Dendritic cell treated with granulocyte-macrophage colony-stimulating factor and Interleukin-4, amounts not matched to agents 40 ng/mL and 50 ng/mL, for 4 days (primary cell): ENCODE results near the gene PDZD2.

Source experiments
- H3K27ac Mint-ChIP-seq: one replicate; pipeline ENCODE4 v1.8.0; 2022; ENCODE audit warnings: mild to moderate bottlenecking, mixed read lengths
- H3K27me3 Mint-ChIP-seq: one replicate; pipeline ENCODE4 v1.8.0; 2022; ENCODE audit warnings: mild to moderate bottlenecking, mixed read lengths
- H3K36me3 Mint-ChIP-seq: one replicate; pipeline ENCODE4 v1.8.0; 2022; ENCODE audit warnings: low read depth, mixed read lengths
- H3K4me1 Mint-ChIP-seq: one replicate; pipeline ENCODE4 v1.8.0; 2022; ENCODE audit warnings: low read depth, mixed read lengths
- H3K4me3 Mint-ChIP-seq: one replicate; pipeline ENCODE4 v1.8.0; 2022; ENCODE audit warnings: mild to moderate bottlenecking, moderate library complexity, mixed read lengths
- H3K9me3 Mint-ChIP-seq: one replicate; pipeline ENCODE4 v1.8.0; 2022; ENCODE audit warnings: mixed read lengths
- intact Hi-C: fragments of 100-400 bp; cut with micrococcal nuclease; formaldehyde crosslinking; loops from one replicate; pipeline ENCODE4 v1.15.0; 2022

Gene PDZD2

GRCh38 chr5:31935496-31936369, 296.8 kb downstream of the PDZD2 start:
- peaks cover 8% of the 10 kb centered on the region for H3K9me3 Mint-ChIP-seq
- intact Hi-C loops = no loop called here
- no peak overlapping the region for H3K27ac Mint-ChIP-seq
- no peaks in the 10 kb centered on the region for H3K36me3 Mint-ChIP-seq
- no peak overlapping the region for H3K4me3 Mint-ChIP-seq
- H3K4me1 Mint-ChIP-seq = peaks cover 33% of the 10 kb centered on the region
- no peaks in the 10 kb centered on the region for H3K27me3 Mint-ChIP-seq

- peaks cover 8% of the 10 kb centered on the region for H3K9me3 Mint-ChIP-seq
- peaks cover 27% of the 10 kb centered on the region for H3K4me1 Mint-ChIP-seq
- intact Hi-C loops = no loop called here
- H3K36me3 Mint-ChIP-seq = no peaks in the 10 kb centered on the region
- H3K27me3 Mint-ChIP-seq = no peaks in the 10 kb centered on the region
- H3K4me3 Mint-ChIP-seq = no peak overlapping the region
- no peak overlapping the region for H3K27ac Mint-ChIP-seq
These were observed 297.8 kb downstream of the PDZD2 start for GRCh38 chr5:31936683-31937082.

- intact Hi-C loops = no loop called here
- Mint-ChIP-seq H3K27ac (no peak overlapping the region), H3K4me1 (peaks cover 22% of the 10 kb centered on the region), H3K4me3 (no peak overlapping the region), H3K9me3 (peaks cover 8% of the 10 kb centered on the region), H3K27me3 (no peaks in the 10 kb centered on the region), H3K36me3 (no peaks in the 10 kb centered on the region)
These were observed 298.3 kb downstream of the PDZD2 start for GRCh38 chr5:31937226-31937625.

- Mint-ChIP-seq H3K36me3 (no peaks in the 10 kb centered on the region), H3K9me3 (peaks cover 8% of the 10 kb centered on the region), H3K27ac (no peak overlapping the region), H3K27me3 (no peaks in the 10 kb centered on the region), H3K4me1 (peaks cover 18% of the 10 kb centered on the region), H3K4me3 (no peak overlapping the region)
- intact Hi-C loops = no loop called here
These were observed 298.8 kb downstream of the PDZD2 start for GRCh38 chr5:31937703-31938102.

GRCh38 chr5:31939151-31939550, 300.2 kb downstream of the PDZD2 start:
- H3K27ac Mint-ChIP-seq = no peak overlapping the region
- intact Hi-C loops = no loop called here
- H3K36me3 Mint-ChIP-seq = no peaks in the 10 kb centered on the region
- H3K9me3 Mint-ChIP-seq = peaks cover 8% of the 10 kb centered on the region
- peaks cover 16% of the 10 kb centered on the region for H3K4me1 Mint-ChIP-seq
- H3K27me3 Mint-ChIP-seq = no peaks in the 10 kb centered on the region
- no peak overlapping the region for H3K4me3 Mint-ChIP-seq

GRCh38 chr5:31941151-31941755, 302.3 kb downstream of the PDZD2 start:
- Mint-ChIP-seq H3K36me3 (no peaks in the 10 kb centered on the region), H3K9me3 (peaks cover 8% of the 10 kb centered on the region), H3K4me3 (no peak overlapping the region), H3K4me1 (peaks cover 9% of the 10 kb centered on the region), H3K27me3 (no peaks in the 10 kb centered on the region), H3K27ac (no peak overlapping the region)
- intact Hi-C loops = no loop called here

GRCh38 chr5:31942546-31942945, 303.6 kb downstream of the PDZD2 start:
- H3K27me3 Mint-ChIP-seq = no peaks in the 10 kb centered on the region
- H3K9me3 Mint-ChIP-seq = peaks cover 8% of the 10 kb centered on the region
- no peaks in the 10 kb centered on the region for H3K36me3 Mint-ChIP-seq
- peaks cover 9% of the 10 kb centered on the region for H3K4me1 Mint-ChIP-seq
- no peak overlapping the region for H3K27ac Mint-ChIP-seq
- H3K4me3 Mint-ChIP-seq = no peak overlapping the region
- intact Hi-C loops = no loop called here

GRCh38 chr5:31944684-31945445, 305.9 kb downstream of the PDZD2 start:
- H3K4me3 Mint-ChIP-seq = no peak overlapping the region
- no peak overlapping the region for H3K27ac Mint-ChIP-seq
- no peaks in the 10 kb centered on the region for H3K9me3 Mint-ChIP-seq
- H3K36me3 Mint-ChIP-seq = no peaks in the 10 kb centered on the region
- H3K27me3 Mint-ChIP-seq = no peaks in the 10 kb centered on the region
- H3K4me1 Mint-ChIP-seq = no peaks in the 10 kb centered on the region
- intact Hi-C loops = no loop called here

- no peaks in the 10 kb centered on the region for H3K27me3 Mint-ChIP-seq
- H3K36me3 Mint-ChIP-seq = no peaks in the 10 kb centered on the region
- no peaks in the 10 kb centered on the region for H3K9me3 Mint-ChIP-seq
- intact Hi-C loops = no loop called here
- H3K27ac Mint-ChIP-seq = no peak overlapping the region
- no peak overlapping the region for H3K4me3 Mint-ChIP-seq
- H3K4me1 Mint-ChIP-seq = no peaks in the 10 kb centered on the region
These were observed 309.1 kb downstream of the PDZD2 start for GRCh38 chr5:31948006-31948405.

- intact Hi-C loops = no loop called here
- H3K9me3 Mint-ChIP-seq = no peaks in the 10 kb centered on the region
- no peaks in the 10 kb centered on the region for H3K4me1 Mint-ChIP-seq
- H3K4me3 Mint-ChIP-seq = no peak overlapping the region
- no peak overlapping the region for H3K27ac Mint-ChIP-seq
- no peaks in the 10 kb centered on the region for H3K27me3 Mint-ChIP-seq
- no peaks in the 10 kb centered on the region for H3K36me3 Mint-ChIP-seq
These were observed 313.1 kb downstream of the PDZD2 start for GRCh38 chr5:31952067-31952466.

GRCh38 chr5:31954091-31954490, 315.2 kb downstream of the PDZD2 start:
- H3K27me3 Mint-ChIP-seq = no peaks in the 10 kb centered on the region
- H3K27ac Mint-ChIP-seq = no peak overlapping the region
- no peaks in the 10 kb centered on the region for H3K9me3 Mint-ChIP-seq
- intact Hi-C loops = no loop called here
- H3K36me3 Mint-ChIP-seq = no peaks in the 10 kb centered on the region
- no peak overlapping the region for H3K4me3 Mint-ChIP-seq
- no peaks in the 10 kb centered on the region for H3K4me1 Mint-ChIP-seq

GRCh38 chr5:31957151-31957550, 318.2 kb downstream of the PDZD2 start:
- intact Hi-C loops = no loop called here
- H3K4me1 Mint-ChIP-seq = no peaks in the 10 kb centered on the region
- H3K27ac Mint-ChIP-seq = no peak overlapping the region
- no peaks in the 10 kb centered on the region for H3K9me3 Mint-ChIP-seq
- no peaks in the 10 kb centered on the region for H3K27me3 Mint-ChIP-seq
- no peaks in the 10 kb centered on the region for H3K36me3 Mint-ChIP-seq
- H3K4me3 Mint-ChIP-seq = no peak overlapping the region

- H3K27me3 Mint-ChIP-seq = no peaks in the 10 kb centered on the region
- no peak overlapping the region for H3K4me3 Mint-ChIP-seq
- intact Hi-C loops = no loop called here
- H3K4me1 Mint-ChIP-seq = no peaks in the 10 kb centered on the region
- H3K27ac Mint-ChIP-seq = no peak overlapping the region
- no peaks in the 10 kb centered on the region for H3K36me3 Mint-ChIP-seq
- H3K9me3 Mint-ChIP-seq = no peaks in the 10 kb centered on the region
These were observed 323.4 kb downstream of the PDZD2 start for GRCh38 chr5:31962351-31962751.

GRCh38 chr5:31962871-31963307, 324.0 kb downstream of the PDZD2 start:
- Mint-ChIP-seq H3K4me3 (no peak overlapping the region), H3K4me1 (no peaks in the 10 kb centered on the region), H3K27ac (no peak overlapping the region), H3K36me3 (no peaks in the 10 kb centered on the region), H3K9me3 (no peaks in the 10 kb centered on the region), H3K27me3 (no peaks in the 10 kb centered on the region)
- intact Hi-C loops = no loop called here
